Gastroesophageal sphincter (tissue), 3 donors: ENCODE measurements around the gene DGKQ.
"Not testable (repeated sequence)": the region's sequence is repeated elsewhere in the genome, so short reads cannot be mapped to it uniquely, and the experiment has no call there.

Source experiments
- POLR2AphosphoS5 ChIP-seq: sonication (generic); formaldehyde crosslinking; IDR thresholded peaks from one replicate; pipeline ENCODE4 v1.6.1; 2017; ENCODE audit warnings: antibody characterized with exemption
- TF ChIP-seq, protein P1 (sequence below), 4 experiments: fragments of 200-600 bp in 2 of 4; fragments of 450-650 bp in 2 of 4; sonication (generic) in 1 of 4; IDR thresholded peaks; one replicate each; pipeline ENCODE4 v1.5.1; 2017 to 2019; ENCODE audit warnings: antibody characterized with exemption in 4 of 4, mild to moderate bottlenecking in 2 of 4, moderate library complexity in 2 of 4

DNA sequence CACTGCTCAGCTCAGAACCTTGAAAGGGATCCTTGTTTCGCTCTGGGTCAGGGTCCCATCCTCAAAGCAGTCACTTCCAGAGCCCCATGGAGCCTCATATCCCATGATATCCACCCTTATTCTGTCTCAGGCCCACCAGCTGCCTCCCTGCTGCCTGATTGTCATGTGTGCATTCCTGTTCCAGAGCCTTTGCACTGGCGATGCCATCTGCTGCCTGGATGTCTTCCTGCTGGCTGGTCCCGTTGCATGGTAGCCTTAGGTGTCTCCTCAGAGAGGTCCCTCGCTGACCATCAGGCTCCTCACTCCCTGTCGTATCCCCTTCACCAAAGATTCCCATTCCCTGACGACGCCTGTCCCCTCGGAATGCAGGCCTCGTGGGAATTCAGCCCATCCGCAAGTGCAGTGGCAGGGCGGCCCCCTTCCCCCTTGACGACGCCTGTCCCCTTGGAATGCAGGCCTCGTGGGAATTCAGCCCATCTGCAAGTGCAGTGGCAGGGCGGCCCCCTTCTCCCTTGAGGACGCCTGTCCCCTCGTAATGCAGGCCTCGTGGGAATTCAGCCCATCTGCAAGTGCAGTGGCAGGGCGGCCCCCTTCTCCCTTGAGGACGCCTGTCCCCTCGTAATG is 26.0 kb upstream of the DGKQ start:
- TF ChIP-seq, protein P1, sequence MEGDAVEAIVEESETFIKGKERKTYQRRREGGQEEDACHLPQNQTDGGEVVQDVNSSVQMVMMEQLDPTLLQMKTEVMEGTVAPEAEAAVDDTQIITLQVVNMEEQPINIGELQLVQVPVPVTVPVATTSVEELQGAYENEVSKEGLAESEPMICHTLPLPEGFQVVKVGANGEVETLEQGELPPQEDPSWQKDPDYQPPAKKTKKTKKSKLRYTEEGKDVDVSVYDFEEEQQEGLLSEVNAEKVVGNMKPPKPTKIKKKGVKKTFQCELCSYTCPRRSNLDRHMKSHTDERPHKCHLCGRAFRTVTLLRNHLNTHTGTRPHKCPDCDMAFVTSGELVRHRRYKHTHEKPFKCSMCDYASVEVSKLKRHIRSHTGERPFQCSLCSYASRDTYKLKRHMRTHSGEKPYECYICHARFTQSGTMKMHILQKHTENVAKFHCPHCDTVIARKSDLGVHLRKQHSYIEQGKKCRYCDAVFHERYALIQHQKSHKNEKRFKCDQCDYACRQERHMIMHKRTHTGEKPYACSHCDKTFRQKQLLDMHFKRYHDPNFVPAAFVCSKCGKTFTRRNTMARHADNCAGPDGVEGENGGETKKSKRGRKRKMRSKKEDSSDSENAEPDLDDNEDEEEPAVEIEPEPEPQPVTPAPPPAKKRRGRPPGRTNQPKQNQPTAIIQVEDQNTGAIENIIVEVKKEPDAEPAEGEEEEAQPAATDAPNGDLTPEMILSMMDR (IDR thresholded peaks at IDR 0.05): not testable (repeated sequence)
- not testable (repeated sequence) for TF ChIP-seq POLR2AphosphoS5
